Measurements from ENCODE around the gene TULP4.

TULP4 gene

DNA sequence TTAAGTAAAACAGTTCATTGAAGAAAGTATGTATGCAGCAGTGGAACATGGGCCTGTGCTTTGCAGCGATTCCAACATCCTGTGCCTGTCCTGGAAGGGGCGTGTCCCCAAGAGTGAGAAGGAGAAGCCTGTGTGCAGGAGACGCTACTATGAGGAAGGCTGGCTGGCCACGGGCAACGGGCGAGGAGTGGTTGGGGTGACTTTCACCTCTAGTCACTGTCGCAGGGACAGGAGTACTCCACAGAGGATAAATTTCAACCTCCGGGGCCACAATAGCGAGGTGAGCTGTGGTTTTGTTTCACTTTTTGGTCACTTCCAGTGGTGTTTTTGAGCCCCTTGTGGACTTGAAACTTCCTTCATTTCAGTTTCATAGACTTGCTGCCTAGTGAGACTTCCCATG, 1.7 kb downstream of the TULP4 start:
- H3K4me1 ChIP-seq (ENCODE audit: control insufficient read depth in 1 of 2, insufficient read depth in 2 of 2, low read length in 2 of 2), result no peaks in the 10 kb centered on the region
- H2BK120ac ChIP-seq (ENCODE audit: insufficient read depth, low read length, poor library complexity), result no peak overlapping the region
- peaks cover 4% of the 10 kb centered on the region for H3K79me2 ChIP-seq (ENCODE audit: control insufficient read depth, insufficient read depth, low read length, poor library complexity)
- H3K4me3 ChIP-seq (ENCODE audit: low read depth, low read length), result no peak overlapping the region
- no peak overlapping the region for H4K91ac ChIP-seq (ENCODE audit: low read depth, low read length)
- no peak overlapping the region for H3K4me2 ChIP-seq (ENCODE audit: low read length)
- peaks cover 19 to 26% of the 10 kb centered on the region in 2 experiments for H3K36me3 ChIP-seq (ENCODE audit: control insufficient read depth in 1 of 2, insufficient read depth in 2 of 2, low read length in 2 of 2)
- no peak overlapping the region for H3K4ac ChIP-seq (ENCODE audit: low read depth, low read length)
- H3K27me3 ChIP-seq (ENCODE audit: insufficient read depth, low read length), result no peaks in the 10 kb centered on the region
- H3K79me1 ChIP-seq (ENCODE audit: low read length), result no peaks in the 10 kb centered on the region
- H3K9me3 ChIP-seq (ENCODE audit: insufficient read depth, low read depth, low read length), result no peaks in the 10 kb centered on the region
- no peak overlapping the region for H3K14ac ChIP-seq (ENCODE audit: low read length)
- H3K9ac ChIP-seq (ENCODE audit: low read length), result no peak overlapping the region
- no peak overlapping the region for H2BK12ac ChIP-seq (ENCODE audit: low read length)
- H2BK5ac ChIP-seq (ENCODE audit: low read depth, low read length, poor library complexity), result no peak overlapping the region
- no peak overlapping the region for H4K8ac ChIP-seq (ENCODE audit: low read depth, low read length)
- H3K18ac ChIP-seq (ENCODE audit: low read length), result no peak overlapping the region
- no peak overlapping the region for H3K27ac ChIP-seq (ENCODE audit: low read depth, low read length)
- H2AK5ac ChIP-seq (ENCODE audit: low read length), result no peak overlapping the region
- no peak for DNase-seq
- H3K23ac ChIP-seq (ENCODE audit: low read length), result no peak overlapping the region
- no peak overlapping the region for H2AFZ ChIP-seq (ENCODE audit: insufficient read depth, low read length, poor library complexity)
- WGBS (ENCODE audit: extremely low coverage, insufficient coverage, insufficient read length), result no CpG with 5 or more reads among the region's 9 CpGs
- H4K12ac ChIP-seq (ENCODE audit: low read depth, low read length), result no peak overlapping the region

DNA sequence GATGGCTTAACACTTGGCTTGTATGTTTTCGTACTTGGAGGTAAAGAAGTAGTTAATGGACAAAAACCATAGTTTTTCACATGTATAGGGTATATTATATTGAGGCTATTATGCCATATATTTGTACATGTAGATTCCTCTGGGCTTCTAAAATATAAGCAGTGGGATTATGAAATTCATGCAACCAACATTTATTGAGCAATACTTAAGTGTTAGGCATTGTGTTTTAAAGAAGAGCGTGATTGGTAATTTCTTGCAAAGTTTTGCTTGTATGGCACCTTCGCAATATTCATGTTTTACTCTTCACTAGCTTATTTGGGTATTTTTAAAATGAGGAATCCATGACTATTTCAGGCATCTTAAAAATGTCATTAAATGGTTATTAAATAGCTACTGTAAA, 2.5 kb downstream of the TULP4 start:
- peaks cover 4% of the 10 kb centered on the region for H3K79me2 ChIP-seq (ENCODE audit: control insufficient read depth, insufficient read depth, low read length, poor library complexity)
- H3K27me3 ChIP-seq (ENCODE audit: insufficient read depth, low read length), result no peaks in the 10 kb centered on the region
- H3K27ac ChIP-seq (ENCODE audit: low read depth, low read length), result no peak overlapping the region
- no CpG with 5 or more reads among the region's 3 CpGs for WGBS (ENCODE audit: extremely low coverage, insufficient coverage, insufficient read length)
- H3K4me2 ChIP-seq (ENCODE audit: low read length), result no peak overlapping the region
- H3K9ac ChIP-seq (ENCODE audit: low read length), result no peak overlapping the region
- no peak overlapping the region for H3K23ac ChIP-seq (ENCODE audit: low read length)
- H3K9me3 ChIP-seq (ENCODE audit: insufficient read depth, low read depth, low read length), result no peaks in the 10 kb centered on the region
- no peak overlapping the region for H3K14ac ChIP-seq (ENCODE audit: low read length)
- H2BK120ac ChIP-seq (ENCODE audit: insufficient read depth, low read length, poor library complexity), result no peak overlapping the region
- H4K12ac ChIP-seq (ENCODE audit: low read depth, low read length), result no peak overlapping the region
- no peak overlapping the region for H2BK12ac ChIP-seq (ENCODE audit: low read length)
- H2AK5ac ChIP-seq (ENCODE audit: low read length), result no peak overlapping the region
- H4K91ac ChIP-seq (ENCODE audit: low read depth, low read length), result no peak overlapping the region
- no peak overlapping the region for H2BK5ac ChIP-seq (ENCODE audit: low read depth, low read length, poor library complexity)
- no peak for DNase-seq
- no peak overlapping the region for H3K4me3 ChIP-seq (ENCODE audit: low read depth, low read length)
- H3K4me1 ChIP-seq (ENCODE audit: control insufficient read depth in 1 of 2, insufficient read depth in 2 of 2, low read length in 2 of 2), result no peaks in the 10 kb centered on the region
- H3K79me1 ChIP-seq (ENCODE audit: low read length), result no peaks in the 10 kb centered on the region
- no peak overlapping the region for H4K8ac ChIP-seq (ENCODE audit: low read depth, low read length)
- H3K4ac ChIP-seq (ENCODE audit: low read depth, low read length), result no peak overlapping the region
- no peak overlapping the region for H3K18ac ChIP-seq (ENCODE audit: low read length)
- peaks cover 19 to 26% of the 10 kb centered on the region in 2 experiments for H3K36me3 ChIP-seq (ENCODE audit: control insufficient read depth in 1 of 2, insufficient read depth in 2 of 2, low read length in 2 of 2)
- H2AFZ ChIP-seq (ENCODE audit: insufficient read depth, low read length, poor library complexity), result no peak overlapping the region

DNA sequence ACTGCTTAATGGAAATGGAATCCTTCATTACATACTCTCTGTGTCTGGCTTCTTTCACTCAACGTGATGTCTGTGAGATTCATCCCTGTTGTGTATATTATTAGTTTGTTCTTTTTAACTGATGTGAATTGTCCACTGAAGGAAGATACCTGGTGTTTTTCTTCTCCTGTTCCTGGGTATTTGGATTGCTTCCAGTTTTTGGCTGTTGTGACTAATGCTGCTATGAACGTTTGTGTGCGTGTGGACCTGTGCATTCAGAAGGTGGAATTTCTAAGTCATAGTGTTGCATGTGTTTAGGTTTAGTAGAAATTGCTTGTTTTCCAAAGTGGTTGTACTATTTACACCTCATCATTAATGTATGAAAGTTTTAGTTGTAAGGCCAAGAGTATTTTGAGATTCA, 3.8 kb downstream of the TULP4 start:
- no peak overlapping the region for H3K18ac ChIP-seq (ENCODE audit: low read length)
- H3K79me2 ChIP-seq (ENCODE audit: control insufficient read depth, insufficient read depth, low read length, poor library complexity), result peaks cover 6% of the 10 kb centered on the region
- H3K79me1 ChIP-seq (ENCODE audit: low read length), result no peaks in the 10 kb centered on the region
- H3K27ac ChIP-seq (ENCODE audit: low read depth, low read length), result no peak overlapping the region
- peaks cover 14 to 20% of the 10 kb centered on the region in 2 experiments for H3K36me3 ChIP-seq (ENCODE audit: control insufficient read depth in 1 of 2, insufficient read depth in 2 of 2, low read length in 2 of 2)
- no peak overlapping the region for H2AK5ac ChIP-seq (ENCODE audit: low read length)
- H3K14ac ChIP-seq (ENCODE audit: low read length), result no peak overlapping the region
- no peak overlapping the region for H2BK5ac ChIP-seq (ENCODE audit: low read depth, low read length, poor library complexity)
- no peaks in the 10 kb centered on the region for H3K4me1 ChIP-seq (ENCODE audit: control insufficient read depth in 1 of 2, insufficient read depth in 2 of 2, low read length in 2 of 2)
- no peak for DNase-seq
- no peak overlapping the region for H4K12ac ChIP-seq (ENCODE audit: low read depth, low read length)
- H4K8ac ChIP-seq (ENCODE audit: low read depth, low read length), result no peak overlapping the region
- no CpG with 5 or more reads among the region's 3 CpGs for WGBS (ENCODE audit: extremely low coverage, insufficient coverage, insufficient read length)
- no peak overlapping the region for H2AFZ ChIP-seq (ENCODE audit: insufficient read depth, low read length, poor library complexity)
- H3K4me3 ChIP-seq (ENCODE audit: low read depth, low read length), result no peak overlapping the region
- no peaks in the 10 kb centered on the region for H3K27me3 ChIP-seq (ENCODE audit: insufficient read depth, low read length)
- H3K23ac ChIP-seq (ENCODE audit: low read length), result no peak overlapping the region
- no peak overlapping the region for H2BK120ac ChIP-seq (ENCODE audit: insufficient read depth, low read length, poor library complexity)
- H3K9me3 ChIP-seq (ENCODE audit: insufficient read depth, low read depth, low read length), result no peaks in the 10 kb centered on the region
- no peak overlapping the region for H2BK12ac ChIP-seq (ENCODE audit: low read length)
- H3K4ac ChIP-seq (ENCODE audit: low read depth, low read length), result no peak overlapping the region
- H3K4me2 ChIP-seq (ENCODE audit: low read length), result no peak overlapping the region
- H3K9ac ChIP-seq (ENCODE audit: low read length), result no peak overlapping the region
- H4K91ac ChIP-seq (ENCODE audit: low read depth, low read length), result no peak overlapping the region

DNA sequence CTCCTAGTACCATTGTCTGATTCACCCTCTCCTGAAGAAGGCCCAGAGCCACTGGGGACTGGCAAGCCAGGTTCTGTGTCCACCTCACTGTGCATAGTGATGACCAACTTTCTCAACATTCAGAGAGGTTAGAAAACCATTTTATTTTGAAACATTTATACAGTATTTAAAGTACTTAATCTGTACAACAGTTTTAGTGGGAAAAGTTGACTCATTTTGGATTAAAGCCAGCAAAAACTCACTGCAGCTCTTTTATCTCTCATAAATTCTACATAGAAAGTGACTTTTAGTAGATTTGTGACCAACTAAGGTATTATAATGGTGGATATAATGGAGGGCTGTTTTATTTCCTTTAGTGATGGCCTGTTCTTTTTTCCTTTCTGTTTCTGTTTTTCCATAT, 9.7 kb downstream of the TULP4 start:
- Histone ChIP-seq H2BK120ac (ENCODE audit: insufficient read depth, low read length, poor library complexity) (no peak overlapping the region), H2BK5ac (ENCODE audit: low read depth, low read length, poor library complexity) (no peak overlapping the region), H3K14ac (ENCODE audit: low read length) (no peak overlapping the region), H3K27me3 (ENCODE audit: insufficient read depth, low read length) (no peaks in the 10 kb centered on the region), H2AK5ac (ENCODE audit: low read length) (no peak overlapping the region), H3K36me3 (ENCODE audit: control insufficient read depth in 1 of 2, insufficient read depth in 2 of 2, low read length in 2 of 2) (no peaks in the 10 kb centered on the region), H3K4me1 (ENCODE audit: control insufficient read depth in 1 of 2, insufficient read depth in 2 of 2, low read length in 2 of 2) (peaks cover 0 to 2% of the 10 kb centered on the region in 2 experiments), H3K9ac (ENCODE audit: low read length) (no peak overlapping the region), H3K18ac (ENCODE audit: low read length) (no peak overlapping the region), H3K23ac (ENCODE audit: low read length) (no peak overlapping the region), H3K79me2 (ENCODE audit: control insufficient read depth, insufficient read depth, low read length, poor library complexity) (peaks cover 2% of the 10 kb centered on the region), H4K12ac (ENCODE audit: low read depth, low read length) (no peak overlapping the region), H3K4ac (ENCODE audit: low read depth, low read length) (no peak overlapping the region), H3K79me1 (ENCODE audit: low read length) (no peaks in the 10 kb centered on the region), H3K27ac (ENCODE audit: low read depth, low read length) (no peak overlapping the region), H2BK12ac (ENCODE audit: low read length) (no peak overlapping the region), H4K8ac (ENCODE audit: low read depth, low read length) (no peak overlapping the region), H2AFZ (ENCODE audit: insufficient read depth, low read length, poor library complexity) (no peak overlapping the region), H3K4me2 (ENCODE audit: low read length) (no peak overlapping the region), H4K91ac (ENCODE audit: low read depth, low read length) (no peak overlapping the region), H3K9me3 (ENCODE audit: insufficient read depth, low read depth, low read length) (no peaks in the 10 kb centered on the region), H3K4me3 (ENCODE audit: low read depth, low read length) (no peak overlapping the region)
- DNase-seq, result no peak

DNA sequence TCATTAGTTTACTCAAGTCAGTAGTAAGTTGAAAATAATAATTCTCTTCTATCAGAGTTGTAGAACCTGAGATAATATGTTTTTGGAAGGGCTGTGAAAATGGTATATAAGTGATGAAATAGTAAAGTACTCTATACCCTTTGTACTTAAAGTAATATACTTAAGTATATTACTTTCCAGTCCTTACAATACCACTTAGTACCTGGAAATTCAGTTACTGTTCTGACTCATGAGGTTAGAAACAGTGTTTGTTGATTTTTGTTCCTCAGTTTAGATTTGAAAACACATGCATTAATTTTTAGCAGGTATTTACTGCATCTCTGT, 10.1 kb downstream of the TULP4 start:
- peaks cover 0 to 2% of the 10 kb centered on the region in 2 experiments for H3K4me1 ChIP-seq (ENCODE audit: control insufficient read depth in 1 of 2, insufficient read depth in 2 of 2, low read length in 2 of 2)
- no peak overlapping the region for H2BK5ac ChIP-seq (ENCODE audit: low read depth, low read length, poor library complexity)
- H3K4me3 ChIP-seq (ENCODE audit: low read depth, low read length), result no peak overlapping the region
- no peak for DNase-seq
- no peak overlapping the region for H4K12ac ChIP-seq (ENCODE audit: low read depth, low read length)
- H4K8ac ChIP-seq (ENCODE audit: low read depth, low read length), result no peak overlapping the region
- no peak overlapping the region for H3K4me2 ChIP-seq (ENCODE audit: low read length)
- no peak overlapping the region for H2BK12ac ChIP-seq (ENCODE audit: low read length)
- no peak overlapping the region for H2AFZ ChIP-seq (ENCODE audit: insufficient read depth, low read length, poor library complexity)
- no peak overlapping the region for H2AK5ac ChIP-seq (ENCODE audit: low read length)
- H2BK120ac ChIP-seq (ENCODE audit: insufficient read depth, low read length, poor library complexity), result no peak overlapping the region
- no peaks in the 10 kb centered on the region for H3K9me3 ChIP-seq (ENCODE audit: insufficient read depth, low read depth, low read length)
- H3K79me1 ChIP-seq (ENCODE audit: low read length), result no peaks in the 10 kb centered on the region
- no peak overlapping the region for H3K9ac ChIP-seq (ENCODE audit: low read length)
- no peak overlapping the region for H3K14ac ChIP-seq (ENCODE audit: low read length)
- no peak overlapping the region for H4K91ac ChIP-seq (ENCODE audit: low read depth, low read length)
- H3K4ac ChIP-seq (ENCODE audit: low read depth, low read length), result no peak overlapping the region
- H3K36me3 ChIP-seq (ENCODE audit: control insufficient read depth in 1 of 2, insufficient read depth in 2 of 2, low read length in 2 of 2), result no peaks in the 10 kb centered on the region
- no peak overlapping the region for H3K23ac ChIP-seq (ENCODE audit: low read length)
- peaks cover 2% of the 10 kb centered on the region for H3K79me2 ChIP-seq (ENCODE audit: control insufficient read depth, insufficient read depth, low read length, poor library complexity)
- no peaks in the 10 kb centered on the region for H3K27me3 ChIP-seq (ENCODE audit: insufficient read depth, low read length)
- H3K18ac ChIP-seq (ENCODE audit: low read length), result no peak overlapping the region
- no peak overlapping the region for H3K27ac ChIP-seq (ENCODE audit: low read depth, low read length)
